ENCODE data around the gene IL6R. TPM values are rescaled to one million over a fixed set of nuclear protein-coding genes. Genes with fewer than 3 reads are reported as not detected.

IL6R gene
- total RNA-seq, 1 donor from 2014 or later = 0.78 TPM

- no peak for DNase-seq (ENCODE audit: low spot score in 2 of 2, unreplicated experiment in 2 of 2)
- no peak overlapping the region for H3K27ac Mint-ChIP-seq
- no peaks in the 10 kb centered on the region for H3K36me3 Mint-ChIP-seq
- H3K4me1 Mint-ChIP-seq = peaks cover 19% of the 10 kb centered on the region
- H3K4me3 Mint-ChIP-seq = no peak overlapping the region
- peaks cover 15% of the 10 kb centered on the region for H3K27me3 Mint-ChIP-seq (ENCODE audit: low read depth)
- no peaks in the 10 kb centered on the region for H3K9me3 Mint-ChIP-seq
- no peak for TF ChIP-seq CTCF (IDR thresholded peaks at IDR 0.05; ENCODE audit: unreplicated experiment)
These were observed 41.6 kb downstream of the IL6R start for GRCh38 chr1:154446789-154447188.

GRCh38 chr1:154448331-154448811, 43.2 kb downstream of the IL6R start:
- peak overlapping the region; percentile 39 for H3K27ac Mint-ChIP-seq
- H3K4me3 Mint-ChIP-seq = no peak overlapping the region
- H3K4me1 Mint-ChIP-seq = peaks cover 7% of the 10 kb centered on the region
- TF ChIP-seq CTCF (IDR thresholded peaks at IDR 0.05; ENCODE audit: unreplicated experiment) = no peak
- peaks cover 27% of the 10 kb centered on the region for H3K27me3 Mint-ChIP-seq (ENCODE audit: low read depth)
- H3K9me3 Mint-ChIP-seq = no peaks in the 10 kb centered on the region
- DNase-seq (ENCODE audit: low spot score in 2 of 2, unreplicated experiment in 2 of 2) = no peak
- no peaks in the 10 kb centered on the region for H3K36me3 Mint-ChIP-seq

- no peak overlapping the region for H3K27ac Mint-ChIP-seq
- no peaks in the 10 kb centered on the region for H3K36me3 Mint-ChIP-seq
- H3K27me3 Mint-ChIP-seq (ENCODE audit: low read depth) = peaks cover 31% of the 10 kb centered on the region
- no peak for TF ChIP-seq CTCF (IDR thresholded peaks at IDR 0.05; ENCODE audit: unreplicated experiment)
- DNase-seq (ENCODE audit: low spot score in 2 of 2, unreplicated experiment in 2 of 2) = no peak
- no peaks in the 10 kb centered on the region for H3K9me3 Mint-ChIP-seq
- H3K4me1 Mint-ChIP-seq = no peaks in the 10 kb centered on the region
- no peak overlapping the region for H3K4me3 Mint-ChIP-seq
These were observed 48.0 kb downstream of the IL6R start for GRCh38 chr1:154453161-154453560.

GRCh38 chr1:154453574-154454352, 48.6 kb downstream of the IL6R start:
- H3K27ac Mint-ChIP-seq = no peak overlapping the region
- H3K4me1 Mint-ChIP-seq = no peaks in the 10 kb centered on the region

GRCh38 chr1:154454386-154455120, 49.4 kb downstream of the IL6R start:
- no peak overlapping the region for H3K27ac Mint-ChIP-seq
- TF ChIP-seq CTCF (IDR thresholded peaks at IDR 0.05; ENCODE audit: unreplicated experiment) = no peak
- no peak overlapping the region for H3K4me3 Mint-ChIP-seq
- H3K27me3 Mint-ChIP-seq (ENCODE audit: low read depth) = peaks cover 29% of the 10 kb centered on the region
- H3K4me1 Mint-ChIP-seq = no peaks in the 10 kb centered on the region
- H3K36me3 Mint-ChIP-seq = no peaks in the 10 kb centered on the region
- no peak for DNase-seq (ENCODE audit: low spot score in 2 of 2, unreplicated experiment in 2 of 2)
- H3K9me3 Mint-ChIP-seq = no peaks in the 10 kb centered on the region

More at GRCh38 chr1:154453574-154454352, 48.6 kb downstream of the IL6R start:
- no peak for DNase-seq (ENCODE audit: low spot score in 2 of 2, unreplicated experiment in 2 of 2)
- Mint-ChIP-seq H3K9me3 (no peaks in the 10 kb centered on the region), H3K4me3 (no peak overlapping the region), H3K27me3 (ENCODE audit: low read depth) (peaks cover 31% of the 10 kb centered on the region), H3K36me3 (no peaks in the 10 kb centered on the region)
- no peak for TF ChIP-seq CTCF (IDR thresholded peaks at IDR 0.05; ENCODE audit: unreplicated experiment)

Measured in mesothelial cell of epicardium (in vitro differentiated cells).